DOHH2 (cell line): ENCODE results near the gene IGFBP2.

ENCODE experiments used
- EZH2phosphoT487 ChIP-seq: fragments of 200-600 bp; sonication (generic); IDR thresholded peaks from 2 replicates; pipeline ENCODE4 v1.6.1; 2017; ENCODE audit warnings: borderline replicate concordance, mild to moderate bottlenecking, antibody characterized with exemption, low read length, moderate library complexity, mixed read lengths
- TF ChIP-seq, protein P1 (sequence below): fragments of 200-600 bp; sonication (generic); IDR thresholded peaks from one replicate; pipeline ENCODE4 v1.5.1; 2014; ENCODE audit warnings: antibody characterized with exemption, mild to moderate bottlenecking, low read depth, low read length; ENCODE audit not compliant: poor library complexity, severe bottlenecking

DNA sequence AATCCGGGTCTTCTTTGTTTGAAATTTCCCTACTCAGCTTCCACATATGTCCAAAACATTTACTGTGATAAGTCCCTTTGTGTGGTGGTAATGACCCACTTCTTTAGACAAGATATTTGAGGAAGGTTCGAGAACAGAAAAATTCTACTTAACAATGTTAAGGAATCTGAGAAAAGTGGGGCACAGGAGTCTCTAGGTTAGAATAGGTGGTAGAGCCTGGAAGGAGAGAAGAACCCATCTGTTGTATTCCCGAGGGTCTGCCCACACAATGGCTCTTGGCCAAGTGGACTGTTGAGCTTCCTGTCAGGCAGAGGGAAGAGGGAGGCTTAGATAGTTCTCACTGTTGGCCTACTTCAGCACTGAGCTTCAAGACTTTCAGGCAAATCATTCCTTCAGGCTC lies 4.3 kb downstream of the IGFBP2 start:
- TF ChIP-seq, protein P1, sequence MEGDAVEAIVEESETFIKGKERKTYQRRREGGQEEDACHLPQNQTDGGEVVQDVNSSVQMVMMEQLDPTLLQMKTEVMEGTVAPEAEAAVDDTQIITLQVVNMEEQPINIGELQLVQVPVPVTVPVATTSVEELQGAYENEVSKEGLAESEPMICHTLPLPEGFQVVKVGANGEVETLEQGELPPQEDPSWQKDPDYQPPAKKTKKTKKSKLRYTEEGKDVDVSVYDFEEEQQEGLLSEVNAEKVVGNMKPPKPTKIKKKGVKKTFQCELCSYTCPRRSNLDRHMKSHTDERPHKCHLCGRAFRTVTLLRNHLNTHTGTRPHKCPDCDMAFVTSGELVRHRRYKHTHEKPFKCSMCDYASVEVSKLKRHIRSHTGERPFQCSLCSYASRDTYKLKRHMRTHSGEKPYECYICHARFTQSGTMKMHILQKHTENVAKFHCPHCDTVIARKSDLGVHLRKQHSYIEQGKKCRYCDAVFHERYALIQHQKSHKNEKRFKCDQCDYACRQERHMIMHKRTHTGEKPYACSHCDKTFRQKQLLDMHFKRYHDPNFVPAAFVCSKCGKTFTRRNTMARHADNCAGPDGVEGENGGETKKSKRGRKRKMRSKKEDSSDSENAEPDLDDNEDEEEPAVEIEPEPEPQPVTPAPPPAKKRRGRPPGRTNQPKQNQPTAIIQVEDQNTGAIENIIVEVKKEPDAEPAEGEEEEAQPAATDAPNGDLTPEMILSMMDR: no peak
- TF ChIP-seq EZH2phosphoT487: no peak
